Body of pancreas (tissue), 4 donors: ENCODE measurements around the gene FAM184B.

ENCODE experiments used
- CTCF ChIP-seq, 7 experiments: fragments of 450-650 bp in 4 of 7; fragments of 200-600 bp in 3 of 7; sonication (generic) in 3 of 7; IDR thresholded peaks; one replicate each; pipeline ENCODE4 v1.5.1; 2016 to 2019; ENCODE audit warnings: antibody characterized with exemption in 7 of 7
- POLR2A ChIP-seq, 3 donors: fragments of 450-650 bp; IDR thresholded peaks; one replicate each; pipeline ENCODE4 v1.6.1; 2016; ENCODE audit warnings: antibody characterized with exemption in 3 of 3, mild to moderate bottlenecking in 2 of 3

- no peak for TF ChIP-seq POLR2A (IDR thresholded peaks at IDR 0.05)
- TF ChIP-seq CTCF (IDR thresholded peaks at IDR 0.05): no peak
Observed at GRCh38 chr4:17805580-17806155, 24.2 kb upstream of the FAM184B start.
